Ascending aorta (tissue), 2 donors: Measurements from ENCODE around the gene ZNF841. TPM values are rescaled to one million over a fixed set of nuclear protein-coding genes. Genes with fewer than 3 reads are reported as not detected.
"Not testable (repeated sequence)": the region's sequence is repeated elsewhere in the genome, so short reads cannot be mapped to it uniquely, and the experiment has no call there.

ENCODE experiments used
- DNase-seq, 2 donors: peaks; one replicate each; pipeline ENCODE4 v3.0.0-alpha.2; 2019; ENCODE audit warnings: low spot score in 2 of 2
- H3K27ac ChIP-seq, 2 donors: fragments of 200-600 bp; sonication (generic); one replicate each; pipeline ENCODE4 v1.5.1; 2016 to 2017; ENCODE audit warnings: mild to moderate bottlenecking in 1 of 2
- H3K27me3 ChIP-seq: fragments of 200-600 bp; sonication (generic); one replicate; pipeline ENCODE4 v1.5.1; 2017
- H3K36me3 ChIP-seq, 2 donors: fragments of 200-600 bp; sonication (generic); one replicate each; pipeline ENCODE4 v1.5.1; 2016
- H3K4me1 ChIP-seq, 2 donors: fragments of 200-600 bp; sonication (generic); one replicate each; pipeline ENCODE4 v1.5.1; 2016 to 2017; ENCODE audit warnings: mild to moderate bottlenecking in 1 of 2
- H3K4me3 ChIP-seq, 2 donors: fragments of 200-600 bp; sonication (generic); one replicate each; pipeline ENCODE4 v1.5.1; 2016 to 2017; ENCODE audit warnings: mild to moderate bottlenecking in 1 of 2
- H3K9me3 ChIP-seq, 2 donors: fragments of 200-600 bp; sonication (generic); one replicate each; pipeline ENCODE4 v1.5.1; 2016
- CTCF ChIP-seq, 3 experiments: fragments of 200-600 bp in 2 of 3; fragments of 450-650 bp in 1 of 3; sonication (generic) in 2 of 3; IDR thresholded peaks; one replicate each; pipeline ENCODE4 v1.5.1; 2016 to 2019; ENCODE audit warnings: antibody characterized with exemption in 3 of 3, mild to moderate bottlenecking in 1 of 3, moderate library complexity in 1 of 3
- intact Hi-C: fragments of 100-400 bp; cut with DNase I; formaldehyde crosslinking; loops from one replicate; pipeline ENCODE4 v1.15.1; 2023
- total RNA-seq: library from RNA; depleted of rRNA; stranded (reverse); fragments of >200 nt; gene quantifications from one replicate; pipeline ENCODE4 v1.1.0, GENCODE V29; 2016

ZNF841 gene
- total RNA-seq, 1 donor from 2014 or later = 6.9 TPM

GRCh38 chr19:52065399-52065798 is 30.2 kb downstream of the ZNF841 start:
- Histone ChIP-seq H3K27me3 (no peaks in the 10 kb centered on the region), H3K4me3 (no peak overlapping the region), H3K4me1 (no peaks in the 10 kb centered on the region), H3K36me3 (peaks cover 82 to 89% of the 10 kb centered on the region in 2 donors), H3K9me3 (peaks cover 96 to 100% of the 10 kb centered on the region in 2 donors), H3K27ac (no peak overlapping the region)
- intact Hi-C loops = no loop called here
- no peak for DNase-seq
- TF ChIP-seq CTCF (IDR thresholded peaks at IDR 0.05) = no peak

DNA sequence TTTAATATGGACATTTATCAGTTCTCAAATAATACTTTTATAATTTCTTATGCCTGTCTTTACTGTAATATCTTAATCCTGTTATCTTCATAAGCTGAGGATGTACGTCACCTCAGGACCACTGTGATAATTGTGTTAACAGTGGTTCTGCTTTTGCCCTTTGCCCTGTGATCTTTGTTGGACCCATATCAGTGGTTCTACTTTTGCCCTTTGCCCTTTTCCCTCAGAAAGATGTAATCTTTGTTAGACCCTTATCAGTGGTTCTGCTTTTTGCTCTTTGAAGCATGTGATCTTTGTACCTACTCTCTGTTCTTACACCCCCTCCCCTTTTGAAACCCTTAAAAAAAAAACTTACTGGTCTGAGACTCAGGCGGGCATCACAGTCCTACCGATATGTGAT is 39.1 kb downstream of the ZNF841 start:
- H3K27me3 ChIP-seq, intact Hi-C loops, H3K27ac ChIP-seq, H3K4me1 ChIP-seq, DNase-seq, H3K4me3 ChIP-seq: not testable (repeated sequence)
- Histone ChIP-seq H3K36me3 (peaks cover 2 to 21% of the 10 kb centered on the region in 2 donors), H3K9me3 (peaks cover 61 to 99% of the 10 kb centered on the region in 2 donors)

DNA sequence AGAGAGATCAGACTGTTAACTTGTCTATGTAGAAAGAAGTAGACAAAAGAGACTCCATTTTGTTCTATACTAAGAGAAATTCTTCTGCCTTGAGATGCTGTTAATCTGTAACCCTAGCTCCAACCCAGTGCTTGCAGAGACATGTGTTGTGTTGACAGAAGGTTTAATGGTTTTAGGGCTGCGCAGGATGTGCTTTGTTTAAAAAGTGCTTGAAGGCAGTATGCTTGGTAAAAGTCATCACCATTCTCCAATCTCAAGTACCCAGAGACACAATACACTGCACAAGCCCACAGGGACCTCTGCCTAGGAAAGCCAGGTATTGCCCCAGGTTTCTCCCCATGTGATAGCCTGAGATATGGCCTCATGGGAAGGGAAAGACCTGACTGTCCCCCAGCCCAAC is 43.8 kb downstream of the ZNF841 start:
- H3K4me1 ChIP-seq, H3K36me3 ChIP-seq, H3K4me3 ChIP-seq, H3K27ac ChIP-seq, H3K27me3 ChIP-seq, intact Hi-C loops, DNase-seq: not testable (repeated sequence)
- peaks cover 20 to 62% of the 10 kb centered on the region in 2 donors for H3K9me3 ChIP-seq

- Histone ChIP-seq H3K9me3 (peaks cover 15 to 58% of the 10 kb centered on the region in 2 donors), H3K36me3 (peaks cover 19 to 32% of the 10 kb centered on the region in 2 donors), H3K27me3 (no peaks in the 10 kb centered on the region), H3K4me3 (peak within 1 kb of the TSS; percentile 59 to 69), H3K4me1 (no peaks in the 10 kb centered on the region), H3K27ac (peak within 1 kb of the TSS; percentile 90 to 95)
- intact Hi-C loops = loop anchor here (1.0 to 2.0 kb wide), 2 partner anchors 21 to 62 kb away; partner anchors contain the start of genes ZNF350 and ZNF614
- peak; percentile 78 to 97 for DNase-seq
- no peak for TF ChIP-seq CTCF (IDR thresholded peaks at IDR 0.05)
Observed at GRCh38 chr19:52048555-52049501, 46.7 kb downstream of the ZNF841 start, which contains the start of gene ZNF432. TSS of gene ZNF432 (minus strand) at chr19:52048838. CDS start at chr19:52046868, 1,970 bp downstream.

DNA sequence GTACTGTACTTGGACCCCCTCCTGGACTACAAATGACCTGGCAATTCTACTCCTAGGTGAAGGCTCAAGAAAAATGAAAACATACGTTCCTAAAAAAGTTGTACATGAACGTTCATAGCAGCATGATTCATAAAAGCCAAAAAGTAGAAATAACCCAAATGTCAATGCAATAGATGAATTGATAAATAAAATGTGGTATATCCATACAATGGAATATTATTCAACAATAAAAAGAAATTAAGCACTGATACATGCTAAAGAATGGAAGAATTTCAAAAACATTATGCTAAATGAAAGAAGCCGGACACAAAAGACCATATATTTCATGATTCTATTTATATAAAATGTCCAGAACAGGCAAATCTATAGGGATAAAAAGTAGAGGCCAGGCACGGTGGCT is 56.4 kb downstream of the ZNF841 start:
- no peak for TF ChIP-seq CTCF (IDR thresholded peaks at IDR 0.05)
- Histone ChIP-seq H3K4me3 (no peak overlapping the region), H3K36me3 (peaks cover 88 to 93% of the 10 kb centered on the region in 2 donors), H3K27ac (no peak overlapping the region), H3K27me3 (no peaks in the 10 kb centered on the region), H3K4me1 (no peaks in the 10 kb centered on the region), H3K9me3 (peaks cover 71 to 93% of the 10 kb centered on the region in 2 donors)
- DNase-seq = no peak
- intact Hi-C loops = no loop called here

GRCh38 chr19:52034051-52034728 is 61.4 kb downstream of the ZNF841 start:
- Histone ChIP-seq H3K27me3 (no peaks in the 10 kb centered on the region), H3K4me1 (no peaks in the 10 kb centered on the region), H3K36me3 (peaks cover 56 to 64% of the 10 kb centered on the region in 2 donors), H3K9me3 (peaks cover 84 to 93% of the 10 kb centered on the region in 2 donors), H3K27ac (no peak overlapping the region), H3K4me3 (peak overlapping the region in 1 of 2 donors; percentile 5)
- intact Hi-C loops = no loop called here
- DNase-seq = no peak
- TF ChIP-seq CTCF (IDR thresholded peaks at IDR 0.05) = no peak
